OCI-LY7 (cell line): Measurements from ENCODE around the gene MARCHF4. TPM values are rescaled to one million over a fixed set of nuclear protein-coding genes. Genes with fewer than 3 reads are reported as not detected.

Source experiments
- BruUV-seq: library from RNA; stranded (reverse); fragments of 400-500 nt; replicated peaks from 2 replicates; lab custom pipeline; 2021; lab: Mats Ljungman, UMichigan
- CTCF ChIA-PET: fragments of 300-600 bp; sonication (Branson Sonifier 250); formaldehyde crosslinking; loops from one replicate; lab custom pipeline; 2022; ENCODE audit warnings: antibody characterized with exemption; ENCODE audit not compliant: unreplicated experiment; lab: Charles Lee
- POLR2A ChIA-PET: fragments of 300-600 bp; sonication (Branson Sonifier 250); formaldehyde crosslinking; loops from one replicate; lab custom pipeline; 2022; ENCODE audit warnings: antibody characterized with exemption; lab: Charles Lee
- DNase-seq: peaks from one replicate; pipeline ENCODE4 v3.0.0-alpha.2; 2015; ENCODE audit warnings: low spot score
- H2AFZ ChIP-seq: fragments of 200-600 bp; sonication (generic), shearing (Covaris generic); 2 replicates; pipeline ENCODE4 v1.6.1; 2014; ENCODE audit warnings: mild to moderate bottlenecking, antibody characterized with exemption, low read length, moderate library complexity
- H3K27ac ChIP-seq: fragments of 200-600 bp; sonication (generic); 2 replicates; pipeline ENCODE4 v1.5.1; 2014; ENCODE audit warnings: mixed run types, low read depth, mild to moderate bottlenecking, moderate library complexity, low read length, inconsistent platforms; ENCODE audit not compliant: poor library complexity, severe bottlenecking
- H3K36me3 ChIP-seq: fragments of 200-600 bp; sonication (generic); 2 replicates; pipeline ENCODE4 v1.6.1; 2014; ENCODE audit warnings: mild to moderate bottlenecking, antibody characterized with exemption, low read length, moderate library complexity, mixed read lengths; ENCODE audit not compliant: insufficient read depth
- H3K4me1 ChIP-seq: fragments of 200-600 bp; sonication (generic); 2 replicates; pipeline ENCODE4 v1.5.1; 2014; ENCODE audit warnings: mild to moderate bottlenecking, low read length; ENCODE audit not compliant: insufficient read depth, poor library complexity, severe bottlenecking
- H3K4me2 ChIP-seq: fragments of 200-600 bp; sonication (generic); 2 replicates; pipeline ENCODE4 v1.6.1; 2014; ENCODE audit warnings: mild to moderate bottlenecking, low read length
- H3K4me3 ChIP-seq: fragments of 200-600 bp; sonication (generic); 2 replicates; pipeline ENCODE4 v1.5.1; 2014; ENCODE audit warnings: mild to moderate bottlenecking, low read depth, low read length; ENCODE audit not compliant: poor library complexity, severe bottlenecking
- H3K79me2 ChIP-seq: fragments of 200-600 bp; sonication (generic); 2 replicates; pipeline ENCODE4 v1.6.1; 2016; ENCODE audit warnings: low read depth, mild to moderate bottlenecking, low read length, moderate library complexity, mixed read lengths; ENCODE audit not compliant: insufficient read depth
- H3K9me2 ChIP-seq: fragments of 200-600 bp; sonication (generic); 2 replicates; pipeline ENCODE4 v1.6.1; 2016; ENCODE audit warnings: mild to moderate bottlenecking, low read length, mixed read lengths; ENCODE audit not compliant: insufficient read depth
- H3K9me3 ChIP-seq: fragments of 200-600 bp; sonication (generic); 2 replicates; pipeline ENCODE4 v1.6.1; 2014; ENCODE audit warnings: mild to moderate bottlenecking, mixed run types, low read length, mixed read lengths
- H4K20me1 ChIP-seq: fragments of 200-600 bp; sonication (generic); 2 replicates; pipeline ENCODE4 v1.6.1; 2014; ENCODE audit warnings: mild to moderate bottlenecking, antibody characterized with exemption, low read length, moderate library complexity, mixed read lengths; ENCODE audit not compliant: insufficient read depth
- EZH2phosphoT487 ChIP-seq: fragments of 200-600 bp; sonication (generic); IDR thresholded peaks from 2 replicates; pipeline ENCODE4 v1.6.1; 2018; ENCODE audit warnings: low read depth, borderline replicate concordance, mild to moderate bottlenecking, mixed run types, antibody characterized with exemption, low read length, moderate library complexity, mixed read lengths
- intact Hi-C: fragments of 100-400 bp; cut with micrococcal nuclease; formaldehyde crosslinking; loops from one replicate; pipeline ENCODE4 v1.10.0; 2022; ENCODE audit not compliant: unreplicated experiment
- total RNA-seq, 2 experiments: library from RNA; depleted of rRNA in 1 of 2; stranded (reverse); fragments of >200 nt in 1 of 2; shearing (Covaris generic) in 1 of 2; gene quantifications; 2 replicates each; pipeline ENCODE4 v1.2.3, GENCODE V29; 2014 to 2022
- TF ChIP-seq, protein P1 (sequence below): fragments of 200-600 bp; sonication (generic); conservative IDR thresholded peaks from 2 replicates; pipeline ENCODE4 v1.5.1; 2014; ENCODE audit warnings: mild to moderate bottlenecking, antibody characterized with exemption, low read length, moderate library complexity, mixed read lengths

MARCHF4 gene
- total RNA-seq, 2 experiments from 2014 or later, result not detected

DNA sequence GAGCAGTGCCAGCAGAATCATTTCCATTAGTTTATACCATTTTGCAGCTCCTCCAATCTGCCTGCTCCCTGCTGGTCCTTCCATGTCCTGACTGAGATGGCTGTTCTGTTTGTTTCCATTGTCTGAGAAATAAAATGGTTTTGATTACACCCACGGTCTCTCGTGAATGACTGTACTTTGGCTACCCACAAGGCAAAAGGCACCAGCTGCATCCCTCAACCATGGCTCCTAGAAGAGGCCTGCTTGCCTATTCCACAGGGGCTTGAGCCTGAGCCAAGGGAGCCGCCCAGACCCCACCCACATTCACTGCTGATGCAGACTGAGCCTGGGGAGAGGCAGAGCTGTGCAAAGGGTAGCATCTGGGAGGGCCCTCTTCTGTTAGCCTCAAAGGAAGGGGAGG, 31.2 kb downstream of the MARCHF4 start:
- intact Hi-C loops, result no loop called here
- CTCF ChIA-PET, result no interaction called here

DNA sequence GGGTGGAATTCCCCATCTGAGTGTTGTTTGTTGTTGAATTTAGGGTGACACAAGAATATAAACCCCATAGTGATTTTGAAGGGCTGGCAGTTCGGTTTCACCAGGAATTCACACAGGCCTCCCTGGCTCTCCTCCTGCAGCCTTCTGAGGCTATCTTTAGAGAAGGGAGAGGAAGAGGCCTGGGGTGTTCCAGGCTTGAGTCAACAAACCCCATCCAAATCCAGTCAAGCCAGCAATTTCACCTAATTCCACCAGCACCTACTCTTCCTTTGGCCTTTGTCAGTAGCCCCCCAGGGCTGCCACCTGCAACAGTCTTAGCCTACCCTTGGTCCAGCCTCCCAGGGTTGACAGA, 32.0 kb downstream of the MARCHF4 start:
- no peak for DNase-seq
- no peaks in the 10 kb centered on the region for H3K9me3 ChIP-seq
- no peaks in the 10 kb centered on the region for H3K9me2 ChIP-seq
- no peaks in the 10 kb centered on the region for H3K4me1 ChIP-seq
- no peak overlapping the region for H3K4me3 ChIP-seq
- BruUV-seq, result no TSS peak
- intact Hi-C loops, result no loop called here
- H3K36me3 ChIP-seq, result no peaks in the 10 kb centered on the region
- no peak for TF ChIP-seq EZH2phosphoT487
- TF ChIP-seq, protein P1, sequence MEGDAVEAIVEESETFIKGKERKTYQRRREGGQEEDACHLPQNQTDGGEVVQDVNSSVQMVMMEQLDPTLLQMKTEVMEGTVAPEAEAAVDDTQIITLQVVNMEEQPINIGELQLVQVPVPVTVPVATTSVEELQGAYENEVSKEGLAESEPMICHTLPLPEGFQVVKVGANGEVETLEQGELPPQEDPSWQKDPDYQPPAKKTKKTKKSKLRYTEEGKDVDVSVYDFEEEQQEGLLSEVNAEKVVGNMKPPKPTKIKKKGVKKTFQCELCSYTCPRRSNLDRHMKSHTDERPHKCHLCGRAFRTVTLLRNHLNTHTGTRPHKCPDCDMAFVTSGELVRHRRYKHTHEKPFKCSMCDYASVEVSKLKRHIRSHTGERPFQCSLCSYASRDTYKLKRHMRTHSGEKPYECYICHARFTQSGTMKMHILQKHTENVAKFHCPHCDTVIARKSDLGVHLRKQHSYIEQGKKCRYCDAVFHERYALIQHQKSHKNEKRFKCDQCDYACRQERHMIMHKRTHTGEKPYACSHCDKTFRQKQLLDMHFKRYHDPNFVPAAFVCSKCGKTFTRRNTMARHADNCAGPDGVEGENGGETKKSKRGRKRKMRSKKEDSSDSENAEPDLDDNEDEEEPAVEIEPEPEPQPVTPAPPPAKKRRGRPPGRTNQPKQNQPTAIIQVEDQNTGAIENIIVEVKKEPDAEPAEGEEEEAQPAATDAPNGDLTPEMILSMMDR, result no peak
- POLR2A ChIA-PET, result no interaction called here
- no peaks in the 10 kb centered on the region for H4K20me1 ChIP-seq
- no peak overlapping the region for H3K27ac ChIP-seq
- no peak overlapping the region for H2AFZ ChIP-seq
- CTCF ChIA-PET, result no interaction called here
- no peaks in the 10 kb centered on the region for H3K79me2 ChIP-seq
- H3K4me2 ChIP-seq, result no peak overlapping the region

More for the DNA sequence above, 31.2 kb downstream of the MARCHF4 start:
- TF ChIP-seq, protein P1, result no peak
- TF ChIP-seq EZH2phosphoT487, result no peak
- Histone ChIP-seq H3K9me3 (no peaks in the 10 kb centered on the region), H3K9me2 (no peaks in the 10 kb centered on the region), H3K4me1 (no peaks in the 10 kb centered on the region), H3K27ac (no peak overlapping the region), H2AFZ (no peak overlapping the region), H3K4me3 (no peak overlapping the region), H3K4me2 (no peak overlapping the region), H4K20me1 (no peaks in the 10 kb centered on the region), H3K36me3 (no peaks in the 10 kb centered on the region), H3K79me2 (no peaks in the 10 kb centered on the region)
- BruUV-seq, result no TSS peak
- DNase-seq, result no peak
- POLR2A ChIA-PET, result interaction anchor here (0.6 kb wide), 1 partner anchor 18 kb away, joined by 3 read pairs; no protein-coding TSS in a partner anchor

DNA sequence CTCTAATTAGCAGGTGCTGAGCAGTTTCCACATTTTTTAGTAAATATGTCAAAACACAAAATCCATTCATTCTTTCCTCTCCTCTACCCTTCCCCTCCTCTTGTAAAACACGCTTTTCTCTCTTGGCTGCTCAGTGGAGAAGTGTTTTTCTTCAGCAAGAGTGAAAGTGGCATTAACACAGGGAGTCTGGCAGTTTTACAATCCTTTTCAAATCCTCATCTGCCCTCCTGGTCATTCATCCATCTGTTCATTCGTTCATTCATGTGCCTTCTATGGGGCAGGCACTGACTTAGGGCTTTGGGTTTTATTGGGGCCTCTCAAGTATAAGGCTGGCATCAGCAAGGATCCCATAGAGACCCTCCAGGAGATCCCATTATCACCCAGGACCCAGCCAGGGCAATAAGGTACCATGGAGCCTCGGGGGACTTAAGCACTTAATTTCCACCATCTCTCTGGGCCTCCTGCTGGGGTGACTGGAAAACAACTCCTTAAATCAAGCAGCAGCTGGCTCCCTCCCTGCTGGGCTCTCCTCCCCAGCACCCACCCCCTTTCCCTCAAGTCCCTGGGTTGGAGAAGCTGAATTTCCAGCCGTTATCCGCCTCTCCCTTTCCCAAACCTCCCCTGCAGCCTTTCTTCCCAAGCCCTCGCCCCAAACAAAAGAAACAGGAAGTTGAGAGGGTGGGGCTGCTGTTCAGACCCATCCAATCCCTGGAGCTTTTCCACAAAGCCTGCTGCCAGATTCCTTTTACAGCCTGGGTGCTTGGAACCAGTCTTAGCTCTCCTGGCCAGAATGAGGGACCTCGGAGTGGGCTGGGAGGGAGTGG, 32.6 kb downstream of the MARCHF4 start:
- no peak for TF ChIP-seq EZH2phosphoT487
- TF ChIP-seq, protein P1, result no peak
- H4K20me1 ChIP-seq, result no peaks in the 10 kb centered on the region
- H2AFZ ChIP-seq, result no peak overlapping the region
- ChIA-PET CTCF (no interaction called here), POLR2A (no interaction called here)
- H3K4me1 ChIP-seq, result no peaks in the 10 kb centered on the region
- H3K4me3 ChIP-seq, result no peak overlapping the region
- no peak overlapping the region for H3K27ac ChIP-seq
- no peak overlapping the region for H3K4me2 ChIP-seq
- no peaks in the 10 kb centered on the region for H3K36me3 ChIP-seq
- intact Hi-C loops, result no loop called here
- no peak for DNase-seq
- H3K9me2 ChIP-seq, result no peaks in the 10 kb centered on the region
- no TSS peak for BruUV-seq
- H3K79me2 ChIP-seq, result no peaks in the 10 kb centered on the region
- no peaks in the 10 kb centered on the region for H3K9me3 ChIP-seq
